Aorta (tissue), 5 donors: ENCODE data around the gene GNRHR. TPM values are rescaled to one million over a fixed set of nuclear protein-coding genes. Genes with fewer than 3 reads are reported as not detected.
"Not testable (repeated sequence)": the region's sequence is repeated elsewhere in the genome, so short reads cannot be mapped to it uniquely, and the experiment has no call there.

Source experiments
- ATAC-seq: fragments of 200-7000 bp; cut with Tn5 transposase; one replicate; pipeline ENCODE4 v1.9.1; 2022; ENCODE audit warnings: moderate library complexity; ENCODE audit not compliant: low FRiP score
- DNase-seq, 2 donors: peaks; one replicate each; pipeline ENCODE4 v3.0.0-alpha.2; 2020
- H3K27ac ChIP-seq, 2 donors: one replicate each; pipeline ENCODE4 v1.5.1; 2013; ENCODE audit warnings: low read length in 2 of 2, mild to moderate bottlenecking in 2 of 2, moderate library complexity in 2 of 2, control low read depth in 1 of 2, inconsistent platforms in 1 of 2, low read depth in 1 of 2
- H3K27me3 ChIP-seq, 2 donors: one replicate each; pipeline ENCODE4 v1.6.1; 2013; ENCODE audit warnings: control low read depth in 1 of 2, low read length in 1 of 2, mild to moderate bottlenecking in 1 of 2, moderate library complexity in 1 of 2; ENCODE audit not compliant: insufficient read depth in 2 of 2, control insufficient read depth in 1 of 2
- H3K36me3 ChIP-seq, 2 donors: one replicate each; pipeline ENCODE4 v1.6.1; 2013; ENCODE audit warnings: control low read depth in 1 of 2, low read length in 1 of 2, mild to moderate bottlenecking in 1 of 2; ENCODE audit not compliant: insufficient read depth in 2 of 2, control insufficient read depth in 1 of 2
- H3K4me1 ChIP-seq, 2 donors: one replicate each; pipeline ENCODE4 v1.6.1; 2013; ENCODE audit warnings: low read length in 2 of 2, control low read depth in 1 of 2, mild to moderate bottlenecking in 1 of 2, moderate library complexity in 1 of 2; ENCODE audit not compliant: insufficient read depth in 2 of 2, control insufficient read depth in 1 of 2
- H3K4me3 ChIP-seq, 2 donors: one replicate each; pipeline ENCODE4 v1.5.1; 2013; ENCODE audit warnings: low read length in 2 of 2, control low read depth in 1 of 2, mild to moderate bottlenecking in 1 of 2
- H3K9me3 ChIP-seq: one replicate; pipeline ENCODE4 v1.6.1; 2013; ENCODE audit warnings: mild to moderate bottlenecking, low read length; ENCODE audit not compliant: control insufficient read depth
- WGBS, 2 donors: extraction: QIAGEN DNeasy Blood & Tissue Kit; methylation state at CpG; one replicate each; pipeline ENCODE4 v1.1.7; 2013; 5-methylcytosine and 5-hydroxymethylcytosine counted together
- intact Hi-C, 2 donors: fragments of 100-400 bp; cut with DNase I; formaldehyde crosslinking; loops; one replicate each; pipeline versions ENCODE4 v1.14.2 to v1.15.0; 2022
- polyA plus RNA-seq, 2 donors: library from polyadenylated mRNA; stranded (reverse); fragments of 200-250 nt; gene quantifications; one replicate each; pipeline ENCODE4 v1.2.3, GENCODE V29; 2013
- total RNA-seq, 2 donors: library from RNA; stranded (reverse); fragmentation: NEBNext Ultra II Directional; extraction: Animal tissue kit (Norgen Biotek cat#: 25700); gene quantifications; one replicate each; pipeline ENCODE4 v1.2.1, GENCODE V29; 2021
- donor health status: healthy with polysubstance abuse.
- donor health status: Bipolar disorder and iron deficiency.
- donor health status: DM: no; HTN: no; CAD: no.
- donor health status: DM: no; HTN: no; CAD: no.
- donor health status: DM: yes; HTN: yes; CAD: no.

Gene GNRHR
- total and polyA plus RNA-seq, 4 donors, result not detected

DNA sequence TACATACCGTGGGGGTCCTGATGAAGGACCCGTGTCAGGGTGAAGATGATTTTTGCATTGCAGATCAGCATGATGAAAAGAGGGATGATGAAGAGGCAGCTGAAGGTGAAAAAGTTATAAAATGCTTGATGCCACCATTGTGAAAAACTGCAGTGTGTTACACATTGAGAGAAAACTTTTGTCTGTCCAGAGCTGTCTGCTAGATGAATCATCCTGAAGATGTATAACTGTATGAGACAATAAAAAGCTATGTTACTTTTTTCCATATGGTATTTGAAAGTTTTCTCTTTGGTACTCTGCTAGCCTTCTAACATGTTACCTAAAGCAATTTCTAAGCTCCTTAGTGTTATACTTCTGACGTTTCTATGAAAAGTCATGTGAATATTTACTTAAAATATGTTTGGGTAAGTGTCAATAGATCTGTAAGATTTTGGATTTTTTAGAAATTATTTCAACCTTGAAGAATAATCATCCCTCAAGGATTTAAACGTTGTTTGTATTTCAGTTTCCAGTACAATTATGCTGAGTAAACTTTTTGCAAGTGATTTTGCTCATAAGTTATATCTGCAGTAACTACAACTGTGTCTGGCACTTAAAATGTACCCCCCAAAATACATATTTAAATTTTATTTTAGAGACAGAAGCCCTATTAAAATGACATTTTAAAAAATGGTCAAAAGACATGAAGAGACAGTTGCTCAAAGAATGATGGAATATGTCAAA, 9.5 kb downstream of the GNRHR start:
- peaks cover 0 to 3% of the 10 kb centered on the region in 2 donors for H3K4me1 ChIP-seq
- WGBS, 2 donors, result 57 to 71% methylated on average over 4 of the region's 4 CpGs
- H3K27me3 ChIP-seq, result no peaks in the 10 kb centered on the region
- H3K4me3 ChIP-seq, result no peak overlapping the region
- no peaks in the 10 kb centered on the region for H3K36me3 ChIP-seq
- no peaks in the 10 kb centered on the region for H3K9me3 ChIP-seq
- ATAC-seq (no peak), DNase-seq (no peak)
- H3K27ac ChIP-seq, result no peak overlapping the region
- intact Hi-C loops, result no loop called here

DNA sequence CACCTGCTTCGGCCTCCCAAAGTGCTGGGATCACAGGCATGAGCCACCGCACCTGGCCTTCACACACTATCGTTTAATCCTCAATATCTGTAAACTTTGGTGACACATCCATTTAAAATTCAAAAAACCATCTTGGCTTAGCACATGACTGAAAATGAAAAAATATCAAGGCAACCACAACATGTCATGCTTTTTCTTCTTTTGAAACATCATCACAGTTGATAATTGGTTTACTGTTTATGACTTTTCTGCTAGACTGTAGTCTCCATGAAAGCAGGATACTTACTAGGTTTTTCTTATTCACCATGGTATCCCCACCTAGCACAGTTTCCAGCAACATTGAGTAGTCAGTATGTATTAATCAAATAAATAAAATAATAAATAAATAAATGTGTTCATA, 11.0 kb downstream of the GNRHR start:
- no peak overlapping the region for H3K27ac ChIP-seq
- no peaks in the 10 kb centered on the region for H3K27me3 ChIP-seq
- no peaks in the 10 kb centered on the region for H3K36me3 ChIP-seq
- peaks cover 0 to 3% of the 10 kb centered on the region in 2 donors for H3K4me1 ChIP-seq
- DNase-seq (no peak), ATAC-seq (no peak)
- H3K4me3 ChIP-seq, result no peak overlapping the region
- intact Hi-C loops, result no loop called here
- 95 to 96% methylated on average over 3 of the region's 3 CpGs for WGBS, 2 donors
- H3K9me3 ChIP-seq, result no peaks in the 10 kb centered on the region

DNA sequence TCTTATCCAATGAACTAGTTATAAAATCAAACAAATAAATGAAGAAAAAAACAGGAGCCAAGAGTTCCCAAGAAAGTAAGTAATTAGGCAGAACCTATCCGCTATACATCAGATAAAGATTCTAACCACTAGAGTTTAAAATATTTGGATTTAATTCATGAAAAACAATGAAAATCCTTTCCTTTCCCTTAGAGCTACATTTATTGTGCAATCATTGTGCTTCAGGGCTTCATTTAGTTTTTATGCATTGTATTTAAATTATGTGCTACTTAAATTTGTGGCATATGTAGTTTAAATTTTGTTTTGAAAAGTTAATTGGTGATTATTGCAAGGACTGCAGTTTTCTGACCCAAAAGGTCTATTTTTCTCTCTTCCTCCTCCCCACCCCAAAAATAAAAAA, 17.9 kb downstream of the GNRHR start:
- intact Hi-C loops, result no loop called here
- no peak for ATAC-seq
- DNase-seq, result no peak
- no peaks in the 10 kb centered on the region for H3K36me3 ChIP-seq
- no peaks in the 10 kb centered on the region for H3K9me3 ChIP-seq
- H3K4me3 ChIP-seq, result no peak overlapping the region
- WGBS, 2 donors, result 92 to 98% methylated on average over 1 of the region's 1 CpG
- no peak overlapping the region for H3K27ac ChIP-seq
- H3K4me1 ChIP-seq, result no peaks in the 10 kb centered on the region
- H3K27me3 ChIP-seq, result no peaks in the 10 kb centered on the region

DNA sequence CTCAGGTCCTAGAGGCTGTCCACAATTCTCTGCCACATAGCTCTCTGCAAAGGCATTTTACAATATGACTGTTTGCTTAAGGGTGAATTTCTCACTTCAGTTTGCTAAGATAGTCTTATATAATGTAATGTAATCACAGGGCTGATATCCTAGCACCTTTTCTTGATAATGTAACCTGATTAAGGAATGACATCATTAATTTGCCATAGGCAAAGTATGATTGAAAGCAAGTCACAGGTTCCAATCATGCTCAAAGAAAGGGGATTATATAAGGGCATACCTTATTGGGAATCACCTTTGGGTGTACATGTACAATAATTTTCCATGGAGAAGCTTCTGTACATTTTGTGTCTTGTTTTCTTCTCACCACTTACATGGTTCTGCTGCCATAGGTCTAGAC, 18.9 kb downstream of the GNRHR start:
- ATAC-seq (no peak), DNase-seq (no peak)
- intact Hi-C loops, result no loop called here
- Histone ChIP-seq H3K4me3 (no peak overlapping the region), H3K36me3 (no peaks in the 10 kb centered on the region), H3K27me3 (no peaks in the 10 kb centered on the region), H3K9me3 (no peaks in the 10 kb centered on the region), H3K4me1 (no peaks in the 10 kb centered on the region), H3K27ac (no peak overlapping the region)

DNA sequence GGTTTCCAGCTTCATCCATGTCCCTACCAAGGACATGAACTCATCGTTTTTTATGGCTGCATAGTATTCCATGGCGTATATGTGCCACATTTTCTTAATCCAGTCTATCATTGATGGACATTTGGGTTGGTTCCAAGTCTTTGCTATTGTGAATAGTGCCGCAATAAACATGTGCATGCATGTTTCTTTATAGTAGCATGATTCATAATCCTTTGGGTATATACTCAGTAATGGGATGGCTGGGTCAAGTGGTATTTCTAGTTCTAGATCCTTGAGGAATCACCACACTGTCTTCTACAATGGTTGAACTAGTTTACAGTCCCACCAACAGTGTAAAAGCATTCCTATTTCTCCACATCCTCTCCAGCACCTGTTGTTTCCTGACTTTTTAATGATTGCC, 23.7 kb downstream of the GNRHR start:
- H3K27ac ChIP-seq, H3K27me3 ChIP-seq, intact Hi-C loops, DNase-seq, H3K4me3 ChIP-seq, H3K36me3 ChIP-seq, H3K4me1 ChIP-seq, ATAC-seq, H3K9me3 ChIP-seq: not testable (repeated sequence)
- WGBS, 2 donors, result 92 to 94% methylated on average over 3 of the region's 3 CpGs

DNA sequence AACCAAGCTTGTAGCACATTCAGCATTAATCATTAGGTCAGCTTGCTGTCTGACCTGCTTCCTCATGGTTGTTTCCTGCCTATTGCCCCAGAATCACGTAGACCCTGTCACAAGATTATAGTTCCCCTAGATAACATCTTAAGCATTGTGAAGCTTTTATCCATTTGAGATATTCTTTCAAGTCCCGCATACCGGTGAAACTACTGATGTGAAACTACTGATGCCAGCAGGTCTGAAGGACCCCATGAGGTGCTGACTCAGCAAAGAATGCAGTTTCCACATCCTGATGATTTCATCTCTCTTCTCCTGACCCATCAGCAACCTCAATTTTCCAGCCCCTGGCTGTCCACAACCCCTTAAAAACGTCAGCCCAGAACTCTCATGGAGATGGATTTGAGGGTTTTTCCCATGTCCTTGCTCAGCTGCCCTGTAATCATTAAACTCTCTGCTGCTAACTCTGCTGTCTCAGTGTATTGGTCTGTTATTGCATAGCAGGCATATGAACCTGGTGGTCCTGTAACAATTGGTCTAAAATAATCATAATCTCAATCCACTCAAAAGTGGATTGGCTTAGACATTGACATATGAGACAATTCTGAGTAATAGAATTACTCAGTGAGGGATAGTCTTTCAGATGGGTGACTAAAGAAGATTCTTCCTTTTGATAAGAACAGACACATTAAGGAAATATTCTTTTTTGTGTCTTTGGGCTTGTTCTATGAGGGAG, 26.9 kb downstream of the GNRHR start:
- Histone ChIP-seq H3K9me3 (peaks cover 4% of the 10 kb centered on the region), H3K4me3 (no peak overlapping the region), H3K36me3 (no peaks in the 10 kb centered on the region), H3K27ac (no peak overlapping the region), H3K27me3 (peaks cover 0 to 1% of the 10 kb centered on the region in 2 donors), H3K4me1 (no peaks in the 10 kb centered on the region)
- ATAC-seq (no peak), DNase-seq (no peak)
- intact Hi-C loops, result no loop called here
- WGBS, 2 donors, result 55 to 64% methylated on average over 4 of the region's 4 CpGs

DNA sequence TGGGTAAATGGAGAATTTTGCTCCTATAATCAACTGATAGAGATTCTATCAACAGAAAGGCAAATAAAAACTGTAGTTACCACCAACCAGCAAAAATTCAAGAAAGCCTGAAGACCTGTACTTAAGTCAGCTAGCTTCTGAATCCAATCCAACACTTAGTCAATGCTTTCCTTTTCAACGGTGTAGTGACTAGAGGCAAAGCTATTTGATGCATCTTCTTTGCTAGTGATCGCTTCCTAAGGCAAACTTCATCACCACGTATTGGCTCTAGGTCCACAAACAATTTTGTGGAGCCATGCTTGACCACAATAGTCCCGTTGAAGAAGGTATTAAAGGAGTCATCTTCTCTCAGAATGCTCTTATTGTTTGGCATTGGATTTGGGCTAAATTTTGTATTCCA, 28.2 kb downstream of the GNRHR start:
- H3K27me3 ChIP-seq, result peaks cover 0 to 1% of the 10 kb centered on the region in 2 donors
- ATAC-seq (no peak), DNase-seq (no peak)
- H3K36me3 ChIP-seq, result peaks cover 0 to 1% of the 10 kb centered on the region in 2 donors
- WGBS, 2 donors, result 87 to 93% methylated on average over 4 of the region's 4 CpGs
- no peaks in the 10 kb centered on the region for H3K4me1 ChIP-seq
- H3K27ac ChIP-seq, result no peak overlapping the region
- H3K4me3 ChIP-seq, result no peak overlapping the region
- intact Hi-C loops, result no loop called here
- peaks cover 4% of the 10 kb centered on the region for H3K9me3 ChIP-seq

DNA sequence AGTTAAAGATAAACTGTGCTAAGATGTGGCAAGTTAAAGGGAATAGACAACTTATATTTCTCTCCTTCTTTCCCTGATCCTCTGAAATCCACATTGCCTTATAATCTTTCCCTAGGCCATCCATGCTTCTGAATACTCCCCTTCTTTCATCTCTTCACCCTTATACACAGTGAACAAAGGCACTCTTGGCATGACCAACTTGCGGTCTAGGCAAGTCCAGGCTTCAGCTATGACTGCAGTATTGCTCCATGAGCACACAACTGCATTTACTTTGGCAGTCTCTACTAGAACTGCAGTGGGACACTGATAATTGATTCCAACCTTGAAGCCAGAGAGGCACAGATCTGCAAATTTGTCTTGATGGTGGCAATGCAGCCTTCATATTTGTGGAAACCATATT, 29.1 kb downstream of the GNRHR start:
- Histone ChIP-seq H3K27me3 (peaks cover 0 to 1% of the 10 kb centered on the region in 2 donors), H3K4me1 (no peaks in the 10 kb centered on the region), H3K27ac (no peak overlapping the region), H3K36me3 (peaks cover 3% of the 10 kb centered on the region in 2 donors), H3K9me3 (peaks cover 4% of the 10 kb centered on the region), H3K4me3 (no peak overlapping the region)
- ATAC-seq (no peak), DNase-seq (no peak)
- 81 to 86% methylated on average over 1 of the region's 1 CpG for WGBS, 2 donors
- intact Hi-C loops, result no loop called here

DNA sequence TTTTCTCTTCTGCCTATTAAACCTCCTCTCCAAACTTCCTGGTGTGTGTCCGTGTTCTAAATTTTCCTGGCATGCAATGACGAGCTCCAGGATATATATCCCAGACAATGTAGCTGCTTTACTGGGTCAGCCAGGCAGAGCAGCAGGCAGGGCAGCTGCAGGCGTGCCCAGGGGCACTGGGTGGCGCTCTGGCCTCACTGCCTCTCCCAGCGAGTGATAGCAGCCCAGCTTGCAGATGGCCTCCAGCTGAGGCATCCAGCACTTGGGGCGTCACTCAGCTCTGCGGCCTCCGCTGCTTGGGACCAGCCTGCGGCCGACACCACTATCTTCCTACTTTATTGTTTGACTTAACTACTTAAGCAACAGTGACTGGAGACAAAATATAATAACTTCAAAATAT, 30.2 kb downstream of the GNRHR start:
- Histone ChIP-seq H3K4me1 (no peaks in the 10 kb centered on the region), H3K27me3 (peaks cover 0 to 1% of the 10 kb centered on the region in 2 donors), H3K36me3 (peaks cover 3% of the 10 kb centered on the region in 2 donors), H3K27ac (no peak overlapping the region), H3K9me3 (peaks cover 4% of the 10 kb centered on the region), H3K4me3 (no peak overlapping the region)
- ATAC-seq (no peak), DNase-seq (no peak)
- intact Hi-C loops, result no loop called here
- WGBS, 2 donors, result 80 to 86% methylated on average over 10 of the region's 10 CpGs
